Tibial nerve (tissue), 4 donors: ENCODE results near the gene PPP2R3B.

Source experiments
- EP300 ChIP-seq, 2 donors: sonication (generic); formaldehyde crosslinking; IDR thresholded peaks; one replicate each; pipeline ENCODE4 v1.6.1; 2017; ENCODE audit warnings: antibody characterized with exemption in 2 of 2, mild to moderate bottlenecking in 1 of 2
- POLR2A ChIP-seq, 2 donors: fragments of 450-650 bp; IDR thresholded peaks; one replicate each; pipeline ENCODE4 v1.6.1; 2017; ENCODE audit warnings: antibody characterized with exemption in 2 of 2, mild to moderate bottlenecking in 2 of 2, moderate library complexity in 2 of 2
- TF ChIP-seq, protein P1 (sequence below), 5 experiments: fragments of 200-600 bp in 3 of 5; fragments of 450-650 bp in 2 of 5; sonication (generic) in 3 of 5; IDR thresholded peaks; one replicate each; pipeline ENCODE4 v1.5.1; 2016 to 2019; ENCODE audit warnings: antibody characterized with exemption in 5 of 5, mild to moderate bottlenecking in 3 of 5, moderate library complexity in 2 of 5

GRCh38 chrX:341541-342101, 45.1 kb downstream of the PPP2R3B start:
- TF ChIP-seq, protein P1, sequence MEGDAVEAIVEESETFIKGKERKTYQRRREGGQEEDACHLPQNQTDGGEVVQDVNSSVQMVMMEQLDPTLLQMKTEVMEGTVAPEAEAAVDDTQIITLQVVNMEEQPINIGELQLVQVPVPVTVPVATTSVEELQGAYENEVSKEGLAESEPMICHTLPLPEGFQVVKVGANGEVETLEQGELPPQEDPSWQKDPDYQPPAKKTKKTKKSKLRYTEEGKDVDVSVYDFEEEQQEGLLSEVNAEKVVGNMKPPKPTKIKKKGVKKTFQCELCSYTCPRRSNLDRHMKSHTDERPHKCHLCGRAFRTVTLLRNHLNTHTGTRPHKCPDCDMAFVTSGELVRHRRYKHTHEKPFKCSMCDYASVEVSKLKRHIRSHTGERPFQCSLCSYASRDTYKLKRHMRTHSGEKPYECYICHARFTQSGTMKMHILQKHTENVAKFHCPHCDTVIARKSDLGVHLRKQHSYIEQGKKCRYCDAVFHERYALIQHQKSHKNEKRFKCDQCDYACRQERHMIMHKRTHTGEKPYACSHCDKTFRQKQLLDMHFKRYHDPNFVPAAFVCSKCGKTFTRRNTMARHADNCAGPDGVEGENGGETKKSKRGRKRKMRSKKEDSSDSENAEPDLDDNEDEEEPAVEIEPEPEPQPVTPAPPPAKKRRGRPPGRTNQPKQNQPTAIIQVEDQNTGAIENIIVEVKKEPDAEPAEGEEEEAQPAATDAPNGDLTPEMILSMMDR (IDR thresholded peaks at IDR 0.05), result no peak
- TF ChIP-seq POLR2A (IDR thresholded peaks at IDR 0.05), result no peak
- TF ChIP-seq EP300 (IDR thresholded peaks at IDR 0.05), result no peak
